HepG2 (cell line): ENCODE data around the gene NPC2. TPM values are rescaled to one million over a fixed set of nuclear protein-coding genes. Genes with fewer than 3 reads are reported as not detected.
A peak's percentile ranks its signal among the peaks of the same experiment; 100 is the strongest.

Experiments used
- ARID2 ChIP-seq: sonication (generic); formaldehyde crosslinking; IDR thresholded peaks from 2 replicates; pipeline ENCODE4 v1.8.1; 2022; ENCODE audit warnings: mild to moderate bottlenecking, missing genetic modification reagents, borderline replicate concordance
- ATF3 ChIP-seq: sonication (generic); formaldehyde crosslinking; IDR thresholded peaks from 2 replicates; pipeline ENCODE4 v1.4.0; 2020; ENCODE audit warnings: missing genetic modification reagents
- BCL3 ChIP-seq: sonication (generic); formaldehyde crosslinking; IDR thresholded peaks from 2 replicates; pipeline ENCODE4 v1.5.1; 2020; ENCODE audit warnings: mild to moderate bottlenecking, missing genetic modification reagents, moderate library complexity
- CENPX ChIP-seq: sonication (generic); formaldehyde crosslinking; IDR thresholded peaks from 2 replicates; pipeline ENCODE4 v1.9.0; 2021; ENCODE audit warnings: mild to moderate bottlenecking, missing genetic modification reagents, moderate library complexity
- GFI1 ChIP-seq: sonication (generic); formaldehyde crosslinking; IDR thresholded peaks from 2 replicates; pipeline ENCODE4 v1.5.0; 2020; ENCODE audit warnings: missing genetic modification reagents, mild to moderate bottlenecking, borderline replicate concordance
- IRX3 ChIP-seq: sonication (generic); formaldehyde crosslinking; IDR thresholded peaks from 2 replicates; pipeline ENCODE4 v1.8.1; 2023; ENCODE audit warnings: mild to moderate bottlenecking, low read depth, missing genetic modification reagents, borderline replicate concordance
- KLF12 ChIP-seq: sonication (generic); formaldehyde crosslinking; IDR thresholded peaks from 2 replicates; pipeline ENCODE4 v1.4.0; 2020; ENCODE audit warnings: missing genetic modification reagents, borderline replicate concordance
- LBX2 ChIP-seq: sonication (generic); formaldehyde crosslinking; IDR thresholded peaks from 2 replicates; pipeline ENCODE4 v1.5.0; 2020; ENCODE audit warnings: missing genetic modification reagents, mild to moderate bottlenecking, borderline replicate concordance
- MEF2D ChIP-seq: sonication (generic); formaldehyde crosslinking; IDR thresholded peaks from 2 replicates; pipeline ENCODE4 v1.5.1; 2020; ENCODE audit warnings: mild to moderate bottlenecking, missing genetic modification reagents
- MXD1 ChIP-seq: sonication (generic); formaldehyde crosslinking; IDR thresholded peaks from 2 replicates; pipeline ENCODE4 v1.4.0; 2020; ENCODE audit warnings: mild to moderate bottlenecking, missing genetic modification reagents
- ONECUT2 ChIP-seq: sonication (generic); formaldehyde crosslinking; IDR thresholded peaks from 2 replicates; pipeline ENCODE4 v1.4.0; 2020; ENCODE audit warnings: missing genetic modification reagents
- PHB2 ChIP-seq: fragments of 450-650 bp; IDR thresholded peaks from 2 replicates; pipeline ENCODE4 v1.6.1; 2018; ENCODE audit not compliant: partially characterized antibody
- RBFOX2 ChIP-seq: fragments of 200-400 bp; formaldehyde crosslinking; IDR thresholded peaks from 2 replicates; pipeline ENCODE4 v1.6.1; 2017; ENCODE audit warnings: low read depth, mild to moderate bottlenecking, low read length
- SSRP1 ChIP-seq: IDR thresholded peaks from 2 replicates; pipeline ENCODE4 v1.6.1; 2016; ENCODE audit warnings: control low read depth
- TCF7L2 ChIP-seq: IDR thresholded peaks from 2 replicates; pipeline ENCODE4 v1.6.1; 2011; ENCODE audit warnings: mild to moderate bottlenecking, low read depth, low read length, moderate library complexity
- ZFY ChIP-seq: sonication (generic); formaldehyde crosslinking; IDR thresholded peaks from 2 replicates; pipeline ENCODE4 v1.4.0; 2020; ENCODE audit warnings: missing genetic modification reagents
- ZIK1 ChIP-seq: sonication (generic); formaldehyde crosslinking; IDR thresholded peaks from 2 replicates; pipeline ENCODE4 v1.5.0; 2020; ENCODE audit warnings: mild to moderate bottlenecking, low read depth, missing genetic modification reagents, borderline replicate concordance
- ZMAT5 ChIP-seq: sonication (generic); formaldehyde crosslinking; IDR thresholded peaks from 2 replicates; pipeline ENCODE4 v1.5.0; 2020; ENCODE audit warnings: mild to moderate bottlenecking, low read depth, missing genetic modification reagents, borderline replicate concordance
- ZNF136 ChIP-seq: sonication (generic); formaldehyde crosslinking; IDR thresholded peaks from 2 replicates; pipeline ENCODE4 v1.8.1; 2022; ENCODE audit warnings: low read depth, mild to moderate bottlenecking, moderate library complexity, missing genetic modification reagents
- ZNF235 ChIP-seq: sonication (generic); formaldehyde crosslinking; IDR thresholded peaks from 2 replicates; pipeline ENCODE4 v1.8.1; 2023; ENCODE audit warnings: mild to moderate bottlenecking, missing genetic modification reagents, borderline replicate concordance
- ZNF367 ChIP-seq: sonication (generic); formaldehyde crosslinking; IDR thresholded peaks from 2 replicates; pipeline ENCODE4 v1.4.0; 2020; ENCODE audit warnings: missing genetic modification reagents, borderline replicate concordance
- ZNF441 ChIP-seq: sonication (generic); formaldehyde crosslinking; IDR thresholded peaks from 2 replicates; pipeline ENCODE4 v1.7.0; 2021; ENCODE audit warnings: missing genetic modification reagents, borderline replicate concordance
- ZNF460 ChIP-seq: sonication (generic); formaldehyde crosslinking; IDR thresholded peaks from 2 replicates; pipeline ENCODE4 v1.5.1; 2020; ENCODE audit warnings: missing genetic modification reagents, mild to moderate bottlenecking, borderline replicate concordance
- ZNF740 ChIP-seq: sonication (generic); formaldehyde crosslinking; IDR thresholded peaks from 2 replicates; pipeline ENCODE4 v1.4.0; 2020; ENCODE audit warnings: missing genetic modification reagents
- ZNF792 ChIP-seq: IDR thresholded peaks from 2 replicates; pipeline ENCODE4 v1.6.1; 2016
- polyA plus RNA-seq, 8 experiments: library from polyadenylated mRNA; depleted of rRNA in 3 of 8; stranded (reverse) in 7 of 8; unstranded in 1 of 8; fragments of >200 nt; fragmentation: Illumina TruSeq in 4 of 8; extraction: Trizol in 4 of 8; gene quantifications; 2 replicates each; pipeline versions ENCODE4 v1.2.1 to v1.2.3, GENCODE V29; 2011 to 2016; ENCODE audit warnings: low read depth in 4 of 8, missing spikeins in 1 of 8, mixed read lengths in 1 of 8; ENCODE audit not compliant: insufficient read depth in 1 of 8
- total RNA-seq, 5 experiments: library from RNA; depleted of rRNA; stranded (reverse); fragments of >200 nt; fragmentation: Illumina TruSeq; extraction: Trizol; gene quantifications; 2 replicates each; pipeline ENCODE4 v1.2.3, GENCODE V29; 2016; ENCODE audit warnings: low read depth in 1 of 5

The NPC2 gene
- total and polyA plus RNA-seq, 2 of the 13 experiments (the other 11 are each of a cell fraction or from before 2014, with no cell fraction given) = 132 to 164 TPM

GRCh38 chr14:74492776-74493342 is at the start of gene NPC2 (continued):
- TF ChIP-seq ONECUT2 (CRISPR knock-in tag) (no peak), CENPX (CRISPR knock-in tag) (no peak), GFI1 (CRISPR knock-in tag) (peak; percentile 28; the same call in 1 of the 2 replicates), ZNF792 (CRISPR knock-in tag) (no peak), LBX2 (CRISPR knock-in tag) (no peak), ZNF367 (CRISPR knock-in tag) (no peak), TCF7L2 (no peak), BCL3 (CRISPR knock-in tag) (peak; percentile 53), RBFOX2 (peak; percentile 79), KLF12 (CRISPR knock-in tag) (no peak), ZNF740 (CRISPR knock-in tag) (0 out of 2 replicates have a peak, but pooled peaks have one; percentile 26), ARID2 (CRISPR knock-in tag) (no peak), ZNF460 (CRISPR knock-in tag) (no peak), MEF2D (CRISPR knock-in tag) (no peak; the same call in 1 of the 2 replicates), ZNF136 (CRISPR knock-in tag) (peak; percentile 79; the same call in 1 of the 2 replicates), IRX3 (CRISPR knock-in tag) (no peak), SSRP1 (no peak), ZFY (CRISPR knock-in tag) (peak; percentile 77), ZNF441 (no peak), ZMAT5 (CRISPR knock-in tag) (no peak), MXD1 (CRISPR knock-in tag) (peak; percentile 72), PHB2 (no peak), ZNF235 (no peak), ATF3 (peak; percentile 40; the same call in 1 of the 2 replicates), ZIK1 (CRISPR knock-in tag) (no peak)
